H1 (cell line): ENCODE measurements around the gene SIRT6. TPM values are rescaled to one million over a fixed set of nuclear protein-coding genes. Genes with fewer than 3 reads are reported as not detected.

Experiments used
- ATF3 ChIP-seq: IDR thresholded peaks from 2 replicates; pipeline ENCODE4 v1.6.1; 2011; ENCODE audit warnings: low read depth, mild to moderate bottlenecking, low read length; ENCODE audit not compliant: insufficient read depth
- CTBP2 ChIP-seq: IDR thresholded peaks from 2 replicates; pipeline ENCODE4 v1.7.0; 2011; ENCODE audit warnings: borderline replicate concordance, mild to moderate bottlenecking, moderate library complexity, mixed read lengths, low read length; ENCODE audit not compliant: insufficient read depth, insufficient read length
- KDM1A ChIP-seq: fragments of 200-600, 300-600 bp; sonication (generic); IDR thresholded peaks from 2 replicates; pipeline ENCODE4 v1.7.1; 2016; ENCODE audit warnings: mild to moderate bottlenecking, low read length, borderline replicate concordance
- RBBP5 ChIP-seq: IDR thresholded peaks from 2 replicates; pipeline ENCODE4 v1.7.1; 2012; ENCODE audit warnings: low read depth, mild to moderate bottlenecking, inconsistent platforms, low read length, moderate library complexity, borderline replicate concordance
- RFX5 ChIP-seq: IDR thresholded peaks from 2 replicates; pipeline ENCODE4 v1.6.1; 2011; ENCODE audit warnings: low read depth, low read length, improper control_type of control experiment, borderline replicate concordance
- SIN3A ChIP-seq, 2 experiments: IDR thresholded peaks in 1 of 2; conservative IDR thresholded peaks in 1 of 2; 2 replicates each; pipeline ENCODE4 v1.6.1; 2011 to 2012; ENCODE audit warnings: low read length in 2 of 2, improper control_type of control experiment in 1 of 2, low read depth in 1 of 2, mild to moderate bottlenecking in 1 of 2
- ZNF274 ChIP-seq: IDR thresholded peaks from 2 replicates; pipeline ENCODE4 v1.7.0; 2012; ENCODE audit warnings: low read length, borderline replicate concordance; ENCODE audit errors: extremely low read depth
- polyA plus RNA-seq, 7 experiments: library from polyadenylated mRNA; depleted of rRNA in 3 of 7; stranded (reverse) in 5 of 7; unstranded in 2 of 7; fragments of >200 nt in 5 of 7; fragments of 200-250 nt in 2 of 7; gene quantifications; 1 replicate in 5 of 7; 2 replicates in 1 of 7; 4 replicates in 1 of 7; pipeline versions ENCODE4 v1.2.1 to v1.2.3, GENCODE V29; 2011 to 2013; ENCODE audit warnings: missing spikeins in 2 of 7, mixed read lengths in 2 of 7
- total RNA-seq: library from RNA; stranded (reverse); fragmentation: NEBNext Ultra II Directional; extraction: Animal tissue kit (Norgen Biotek cat#: 25700); gene quantifications from 2 replicates; pipeline ENCODE4 v1.2.1, GENCODE V29; 2021

The SIRT6 gene
- total and polyA plus RNA-seq, 2 of the 8 experiments (the other 6 are each of a cell fraction or from before 2014, with no cell fraction given): 25.2 to 27.0 TPM

DNA sequence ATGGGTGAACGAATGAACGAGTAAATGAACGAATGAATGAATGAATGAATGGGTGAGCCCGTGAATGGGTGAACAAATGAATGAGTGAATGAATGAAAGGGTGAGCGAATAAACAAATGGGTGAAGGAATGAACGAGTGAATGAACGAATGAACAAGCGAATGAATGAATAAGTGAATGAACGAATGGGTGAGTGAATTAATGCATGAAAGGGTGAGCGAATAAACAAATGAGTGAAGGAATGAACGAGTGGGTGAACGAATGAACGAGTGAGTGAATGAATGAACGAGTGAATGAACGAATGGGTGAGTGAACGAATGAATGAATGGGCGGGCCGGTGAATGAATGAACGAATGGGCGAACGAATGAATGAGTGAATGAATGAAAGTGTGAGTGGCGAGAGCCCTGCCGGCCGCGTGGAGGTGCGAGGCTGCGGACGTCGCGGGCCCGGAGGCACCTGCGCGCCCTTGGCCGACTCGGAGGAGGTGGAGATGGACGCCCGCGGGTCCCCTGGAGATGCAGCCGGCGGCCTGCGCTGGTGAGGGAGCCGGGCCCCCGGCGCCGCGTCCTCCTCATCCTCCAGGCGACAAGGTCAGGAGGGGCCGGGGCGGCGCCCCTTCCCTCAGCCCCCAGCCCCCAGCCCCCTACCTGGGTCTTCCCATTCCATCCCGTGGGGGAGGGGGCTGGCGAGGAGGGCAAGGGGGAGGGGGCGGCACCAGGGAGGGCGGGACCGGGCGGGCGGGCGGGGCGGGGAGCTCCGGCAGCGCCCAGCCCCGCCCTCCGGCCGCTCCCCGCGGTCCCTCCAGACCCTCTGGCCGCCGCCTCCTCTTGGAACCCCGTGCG is 15.5 kb upstream of the SIRT6 start (continued):
- TF ChIP-seq RBBP5 (no peak), ATF3 (no peak), SIN3A (conservative IDR thresholded peaks at IDR 0.05 in 1 of 2, IDR thresholded peaks at IDR 0.05 in 1 of 2; ENCODE audit: low read depth in 1 of 2, low read length in 2 of 2) (no peak), CTBP2 (no peak), ZNF274 (no peak), KDM1A (peak; percentile 92; the same call in 1 of the 2 replicates), RFX5 (no peak)
